ENCODE measurements around the gene SLC22A23.

SLC22A23 gene

DNA sequence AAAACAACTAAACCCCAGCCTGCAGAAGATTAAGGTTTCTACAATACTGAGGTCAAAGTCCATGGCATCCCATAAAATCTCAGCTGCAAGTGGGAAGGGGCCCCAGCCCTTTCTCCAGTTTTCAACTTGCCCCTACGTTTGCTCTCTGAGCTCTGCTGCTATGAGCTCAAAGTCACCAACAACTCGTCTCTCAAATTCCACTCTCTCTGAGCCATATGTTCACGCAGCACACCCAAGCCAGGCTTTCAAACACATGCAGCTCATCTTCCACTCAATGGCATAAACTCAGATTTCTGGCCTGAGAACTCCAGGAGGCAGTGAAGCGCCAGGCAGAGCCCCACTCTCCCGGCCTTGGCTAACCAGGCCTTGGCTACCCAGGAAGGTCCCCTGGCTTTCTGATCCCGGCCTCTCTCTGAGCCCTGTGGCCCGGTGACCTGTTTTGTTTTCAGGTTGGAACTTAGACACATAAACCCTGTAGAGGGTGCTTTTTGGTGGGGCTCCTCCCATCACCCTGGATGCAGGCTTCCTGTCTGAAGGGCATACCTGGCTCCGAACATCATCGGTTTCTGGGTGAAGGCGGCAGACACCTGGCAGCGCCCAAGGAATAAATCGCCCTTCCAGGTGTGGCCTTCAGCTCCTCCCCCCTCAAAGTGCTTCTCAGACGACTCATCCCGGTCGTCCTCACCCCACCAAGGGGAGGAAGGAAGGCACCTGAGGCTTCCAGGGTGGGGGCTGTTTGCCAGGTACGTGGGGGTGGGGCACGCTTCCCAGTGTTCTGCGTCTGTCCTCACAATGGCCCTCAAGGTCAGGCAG, 12.4 kb downstream of the SLC22A23 start:
- no peak for DNase-seq

DNA sequence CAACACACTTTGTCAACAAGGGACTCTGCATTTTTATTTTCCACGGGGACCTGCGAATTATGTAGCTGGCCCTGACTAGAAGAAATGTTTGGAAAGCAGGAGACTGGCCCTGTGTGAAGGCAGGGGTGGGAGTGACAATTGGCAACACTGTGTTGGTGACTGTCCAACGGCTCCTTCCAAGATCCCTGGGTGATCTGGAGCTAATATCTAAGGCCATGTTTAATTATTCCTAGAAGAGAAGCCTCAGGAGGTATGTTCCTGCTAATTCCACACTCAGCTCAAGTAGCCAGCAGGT, 13.7 kb downstream of the SLC22A23 start:
- DNase-seq: no peak

GRCh38 chr6:3442431-3443220, 14.2 kb downstream of the SLC22A23 start:
- DNase-seq: no peak

DNA sequence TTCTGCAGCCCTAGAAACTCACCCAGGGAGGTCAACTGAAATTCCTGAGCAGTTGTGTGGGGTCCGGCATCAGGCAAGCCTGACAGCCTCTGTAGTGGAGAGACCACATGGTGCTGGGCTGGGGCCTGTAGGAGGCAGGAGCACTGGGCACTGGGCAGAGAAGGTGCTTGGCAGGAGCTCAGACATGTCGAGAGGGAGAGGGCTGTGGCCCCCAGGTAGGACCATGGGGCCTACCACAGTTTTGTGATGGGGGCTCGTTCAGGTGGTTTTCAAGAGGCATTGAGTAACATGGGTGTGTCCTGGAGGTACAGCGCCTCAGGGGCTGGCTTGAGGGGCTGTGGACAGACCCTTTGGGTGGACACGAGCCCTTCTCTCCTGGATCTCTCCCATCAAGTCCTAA, 15.9 kb downstream of the SLC22A23 start:
- DNase-seq: no peak

DNA sequence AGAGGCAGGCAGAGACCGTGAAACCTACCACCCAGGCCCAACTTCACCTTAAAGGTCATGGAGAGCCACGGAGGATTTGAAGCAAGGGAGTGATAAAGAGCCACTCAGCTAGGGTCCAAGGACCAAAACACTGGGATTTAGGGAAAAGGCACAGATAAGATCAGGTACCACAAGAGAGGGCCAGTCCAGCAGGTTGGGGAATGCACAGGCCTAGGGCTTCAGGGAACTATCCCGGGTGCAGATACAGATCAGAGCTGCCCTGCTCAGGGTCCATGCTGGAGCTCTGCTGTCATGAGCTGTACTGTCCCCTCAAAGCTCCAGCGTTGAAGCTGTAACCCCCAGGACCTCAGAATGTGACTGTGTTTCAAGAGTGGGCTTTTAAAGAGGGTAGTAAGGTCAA, 16.9 kb downstream of the SLC22A23 start:
- no peak for DNase-seq

DNA sequence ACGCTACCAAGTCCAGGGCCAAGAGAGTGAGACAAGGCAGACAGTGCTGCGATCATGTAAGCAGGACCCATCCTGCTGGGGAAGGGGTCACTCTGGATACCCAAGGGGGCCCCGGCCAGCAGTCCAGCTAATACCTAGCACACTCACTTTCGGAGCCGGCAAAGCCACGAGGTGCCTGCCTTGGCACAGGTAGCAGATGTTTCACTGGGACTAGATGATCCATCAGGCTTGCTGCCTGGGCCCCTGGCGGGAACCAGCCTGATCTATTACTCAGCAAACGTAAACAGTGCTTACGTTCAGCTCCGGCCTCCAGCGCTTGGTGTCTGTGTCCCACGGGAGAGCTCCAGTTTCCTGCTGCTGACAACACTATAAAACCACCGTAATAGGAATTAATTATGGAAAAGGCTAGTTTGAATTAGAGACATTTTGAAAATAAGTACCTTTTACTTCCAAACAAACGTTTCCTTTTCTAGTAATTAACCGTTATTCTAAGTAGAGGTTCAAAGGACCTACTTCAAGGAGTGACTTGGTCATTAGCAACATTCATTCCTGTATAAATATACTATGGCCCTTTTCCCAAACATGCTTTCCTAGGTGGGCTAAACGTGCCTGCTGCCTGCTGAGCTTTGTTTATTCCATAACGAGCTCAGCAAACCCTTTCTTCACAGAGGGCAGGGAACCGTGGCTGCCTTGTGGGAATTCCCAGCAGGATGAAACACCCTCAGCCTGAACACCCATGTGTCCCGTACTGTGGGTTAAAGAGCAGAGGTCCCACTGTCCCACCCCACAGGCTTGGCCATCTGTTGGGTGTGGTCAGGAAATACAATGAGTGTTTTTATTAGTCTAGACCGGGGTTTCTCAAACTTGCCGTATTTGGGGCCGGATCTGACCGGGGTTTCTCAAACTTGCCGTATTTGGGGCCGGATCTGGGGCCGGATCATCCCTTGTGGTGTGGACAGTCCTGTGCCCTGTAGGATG, 18.4 kb downstream of the SLC22A23 start:
- no peak for DNase-seq

- no peak for DNase-seq
Measured at GRCh38 chr6:3433005-3433404, 23.8 kb downstream of the SLC22A23 start.

- DNase-seq: no peak
Measured at GRCh38 chr6:3432416-3432815, 24.4 kb downstream of the SLC22A23 start.

GRCh38 chr6:3431994-3432393, 24.9 kb downstream of the SLC22A23 start:
- no peak for DNase-seq

- no peak for DNase-seq
Measured at GRCh38 chr6:3429211-3429610, 27.6 kb downstream of the SLC22A23 start.

DNA sequence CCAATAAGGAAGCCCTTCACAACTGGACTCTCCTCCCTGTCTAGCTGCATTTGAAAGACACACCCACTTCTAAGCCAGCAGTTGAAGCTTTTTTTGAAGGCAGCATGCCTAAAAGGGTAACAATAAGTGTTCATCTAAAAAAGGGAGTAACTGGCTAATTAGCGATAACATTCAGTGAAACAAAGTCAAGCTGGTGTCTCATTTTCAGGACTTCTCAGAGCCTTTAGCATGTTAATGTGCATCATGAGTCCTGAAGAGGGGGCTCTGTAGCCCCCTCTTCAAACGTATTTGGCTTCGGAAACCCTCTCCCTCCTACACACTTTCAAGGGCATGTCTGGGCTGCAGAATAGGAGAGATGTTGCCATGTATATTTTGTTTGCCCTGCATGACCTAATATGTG, 28.1 kb downstream of the SLC22A23 start:
- no peak for DNase-seq

GRCh38 chr6:3428247-3428646, 28.6 kb downstream of the SLC22A23 start:
- DNase-seq: no peak

GRCh38 chr6:3427687-3428085, 29.2 kb downstream of the SLC22A23 start:
- DNase-seq: no peak

- no peak for DNase-seq
Measured at GRCh38 chr6:3426927-3427686, 29.7 kb downstream of the SLC22A23 start.

GRCh38 chr6:3426091-3426926, 30.5 kb downstream of the SLC22A23 start:
- DNase-seq: no peak

DNA sequence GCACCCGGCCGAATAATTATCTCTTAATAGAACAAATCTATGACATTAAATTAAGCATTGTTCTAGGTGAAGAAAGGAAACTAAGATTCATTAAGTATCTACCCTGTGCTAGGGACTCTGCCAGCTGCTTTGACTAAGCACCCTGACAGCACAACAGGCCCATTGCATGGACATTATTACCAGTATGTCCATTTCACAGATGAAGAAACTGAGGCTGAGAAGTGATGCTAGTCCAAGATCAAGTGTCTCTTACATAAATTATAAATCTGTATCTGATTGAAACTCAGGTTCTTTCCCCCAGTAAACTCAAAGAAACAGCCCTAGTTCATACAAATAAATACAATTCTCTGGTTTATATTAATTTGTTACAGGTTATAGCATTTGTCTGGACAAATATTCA, 31.3 kb downstream of the SLC22A23 start:
- no peak for DNase-seq

DNA sequence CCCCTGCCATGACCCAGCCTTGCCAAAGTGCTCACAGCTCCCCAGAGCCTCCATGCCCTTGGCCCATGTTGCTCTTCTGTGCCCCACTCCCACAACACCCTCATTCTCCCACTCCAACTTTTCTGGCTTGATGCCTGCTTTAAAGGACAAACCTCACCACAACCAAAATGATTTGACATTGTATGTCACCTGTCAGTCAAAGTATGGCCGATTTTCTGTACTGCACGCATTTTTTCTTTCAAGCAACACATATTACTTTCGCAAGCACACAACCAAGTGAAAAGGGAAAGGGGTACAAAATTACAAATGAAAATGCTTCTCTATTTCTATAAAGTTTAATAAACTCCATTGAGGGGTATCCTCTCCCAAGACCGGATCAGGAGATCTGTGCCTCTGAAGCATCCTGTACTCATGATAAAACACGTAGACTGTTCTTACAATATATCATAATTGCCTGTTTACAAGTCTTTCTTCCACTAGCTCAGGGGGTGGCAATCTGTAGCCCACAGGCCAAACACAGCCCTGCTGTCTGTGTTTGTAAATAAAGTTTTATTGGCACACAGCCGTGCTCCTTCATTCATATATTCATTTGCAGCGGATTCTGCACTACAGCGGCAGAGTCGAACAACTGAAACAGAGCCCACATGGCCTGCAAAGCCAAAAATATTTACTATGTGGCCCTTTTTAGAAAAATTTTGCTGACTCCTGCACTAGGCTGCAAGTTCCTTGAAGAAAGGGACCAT, 32.5 kb downstream of the SLC22A23 start:
- no peak for DNase-seq

- DNase-seq: no peak
Measured at GRCh38 chr6:3423439-3424184, 33.2 kb downstream of the SLC22A23 start.

GRCh38 chr6:3422435-3423070, 34.3 kb downstream of the SLC22A23 start:
- no peak for DNase-seq

All from activated gamma-delta T cell (primary cell).